Measurements from ENCODE around the gene FERMT3. TPM values are rescaled to one million over a fixed set of nuclear protein-coding genes. Genes with fewer than 3 reads are reported as not detected.
A peak's percentile ranks its signal among the peaks of the same experiment; 100 is the strongest.

Gene FERMT3
- total and polyA plus RNA-seq, 12 donors, result 2.3 to 30.8 (median 6.8) TPM

- H3K27ac ChIP-seq, result peak overlapping the region in 2 of 10 donors; percentile 7 to 15
- H3K4me3 ChIP-seq, result no peak overlapping the region
- no peaks in the 10 kb centered on the region for H3K27me3 ChIP-seq
- DNase-seq (no peak), ATAC-seq (no peak)
- TF ChIP-seq CTCF (IDR thresholded peaks at IDR 0.05), result no peak
- peaks cover 0 to 64% (median 0%) of the 10 kb centered on the region in 9 donors for H3K36me3 ChIP-seq
- WGBS, 2 donors, result 76 to 81% methylated on average over 24 of the region's 24 CpGs
- H3K9me3 ChIP-seq, result no peaks in the 10 kb centered on the region
- H3K4me1 ChIP-seq, result peaks cover 16 to 40% (median 28%) of the 10 kb centered on the region in 9 donors
- intact Hi-C loops (cut with DNase I), result no loop called here
These were observed 16.6 kb downstream of the FERMT3 start for GRCh38 chr11:64223001-64223651.

- Histone ChIP-seq H3K27me3 (no peaks in the 10 kb centered on the region), H3K4me3 (peak overlapping the region in 1 of 10 donors; percentile 87), H3K27ac (no peak overlapping the region), H3K36me3 (peaks cover 0 to 58% (median 0%) of the 10 kb centered on the region in 9 donors), H3K4me1 (peaks cover 16 to 49% (median 30%) of the 10 kb centered on the region in 9 donors), H3K9me3 (no peaks in the 10 kb centered on the region)
- no peak for TF ChIP-seq CTCF (IDR thresholded peaks at IDR 0.05)
- DNase-seq (no peak), ATAC-seq (no peak)
- intact Hi-C loops (cut with DNase I), result no loop called here
- 91 to 94% methylated on average over 17 of the region's 17 CpGs for WGBS, 2 donors
These were observed 17.8 kb downstream of the FERMT3 start for GRCh38 chr11:64224151-64224890.

GRCh38 chr11:64224891-64225607 is 18.5 kb downstream of the FERMT3 start:
- Histone ChIP-seq H3K36me3 (peaks cover 0 to 51% (median 0%) of the 10 kb centered on the region in 9 donors), H3K9me3 (no peaks in the 10 kb centered on the region), H3K4me1 (peaks cover 16 to 56% (median 37%) of the 10 kb centered on the region in 9 donors), H3K27ac (peak overlapping the region in 9 of 10 donors; percentile 90 to 96 (median 96)), H3K4me3 (peak overlapping the region; percentile 64 to 95 (median 76)), H3K27me3 (no peaks in the 10 kb centered on the region)
- DNase-seq (no peak), ATAC-seq (peak in 1 of 8 donors; percentile 0)
- WGBS, 2 donors, result 64 to 66% methylated on average over 22 of the region's 22 CpGs
- intact Hi-C loops (cut with DNase I), result loop anchor here in 1 of 10 donors (5.0 kb wide), 1 partner anchor 38 kb away; the partner anchor contains the start of gene STIP1
- TF ChIP-seq CTCF (IDR thresholded peaks at IDR 0.05), result no peak
